CD1c-positive myeloid dendritic cell (primary cell): ENCODE measurements around the gene RANBP10.

Experiments
- DNase-seq: peaks from one replicate; pipeline ENCODE4 v3.0.0-alpha.2; 2016; ENCODE audit errors: extremely low spot score

Gene RANBP10

GRCh38 chr16:67746846-67747245 is 59.5 kb downstream of the RANBP10 start:
- no peak for DNase-seq

- DNase-seq, result no peak
Measured at GRCh38 chr16:67741118-67741517, 65.2 kb downstream of the RANBP10 start.

DNA sequence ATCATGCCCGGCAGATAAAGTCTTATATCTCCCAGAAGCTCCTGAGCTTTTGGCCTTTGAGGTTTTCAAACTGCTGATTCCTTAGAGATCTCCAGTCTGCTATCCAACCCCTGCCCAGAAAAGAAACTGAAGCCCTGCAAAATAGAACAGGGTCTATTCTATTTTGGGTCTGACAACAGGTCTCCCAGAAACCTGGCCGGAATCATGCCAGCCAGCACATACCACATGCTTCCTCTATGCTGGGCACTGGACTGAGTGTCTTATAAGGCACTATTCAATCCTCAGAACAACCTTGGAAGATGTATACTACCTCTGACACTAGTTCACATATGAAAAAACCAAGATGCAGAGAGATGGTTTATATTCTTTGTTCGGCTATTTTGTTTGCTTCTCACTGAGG is 66.0 kb downstream of the RANBP10 start:
- DNase-seq, result no peak

- DNase-seq, result no peak
Measured at GRCh38 chr16:67736858-67737257, 69.5 kb downstream of the RANBP10 start.

GRCh38 chr16:67734731-67735201 is 71.6 kb downstream of the RANBP10 start:
- DNase-seq, result no peak

GRCh38 chr16:67733734-67734470 is 72.5 kb downstream of the RANBP10 start:
- no peak for DNase-seq

DNA sequence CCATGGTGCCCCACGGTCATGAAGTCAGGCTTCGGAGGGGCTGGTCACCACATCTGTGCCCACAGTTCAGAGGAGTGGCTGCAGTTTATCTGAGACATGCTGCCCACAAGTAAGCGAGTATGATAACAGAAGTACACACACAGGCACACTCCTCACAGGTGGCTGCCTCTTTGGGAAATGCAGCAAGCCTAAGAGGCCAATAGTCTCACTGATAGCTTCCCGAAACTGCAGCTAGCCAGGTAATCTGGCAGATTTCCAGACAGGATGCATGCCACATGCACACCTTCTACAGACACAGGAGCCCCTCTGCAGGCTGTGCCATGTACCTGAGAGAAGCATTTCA is 74.6 kb downstream of the RANBP10 start:
- no peak for DNase-seq

GRCh38 chr16:67731071-67731752 is 75.1 kb downstream of the RANBP10 start:
- no peak for DNase-seq

- DNase-seq, result no peak
Measured at GRCh38 chr16:67730326-67730725, 76.0 kb downstream of the RANBP10 start.

GRCh38 chr16:67729636-67730248 is 76.6 kb downstream of the RANBP10 start:
- DNase-seq, result no peak

- no peak for DNase-seq
Measured at GRCh38 chr16:67727521-67728485, 78.6 kb downstream of the RANBP10 start.

DNA sequence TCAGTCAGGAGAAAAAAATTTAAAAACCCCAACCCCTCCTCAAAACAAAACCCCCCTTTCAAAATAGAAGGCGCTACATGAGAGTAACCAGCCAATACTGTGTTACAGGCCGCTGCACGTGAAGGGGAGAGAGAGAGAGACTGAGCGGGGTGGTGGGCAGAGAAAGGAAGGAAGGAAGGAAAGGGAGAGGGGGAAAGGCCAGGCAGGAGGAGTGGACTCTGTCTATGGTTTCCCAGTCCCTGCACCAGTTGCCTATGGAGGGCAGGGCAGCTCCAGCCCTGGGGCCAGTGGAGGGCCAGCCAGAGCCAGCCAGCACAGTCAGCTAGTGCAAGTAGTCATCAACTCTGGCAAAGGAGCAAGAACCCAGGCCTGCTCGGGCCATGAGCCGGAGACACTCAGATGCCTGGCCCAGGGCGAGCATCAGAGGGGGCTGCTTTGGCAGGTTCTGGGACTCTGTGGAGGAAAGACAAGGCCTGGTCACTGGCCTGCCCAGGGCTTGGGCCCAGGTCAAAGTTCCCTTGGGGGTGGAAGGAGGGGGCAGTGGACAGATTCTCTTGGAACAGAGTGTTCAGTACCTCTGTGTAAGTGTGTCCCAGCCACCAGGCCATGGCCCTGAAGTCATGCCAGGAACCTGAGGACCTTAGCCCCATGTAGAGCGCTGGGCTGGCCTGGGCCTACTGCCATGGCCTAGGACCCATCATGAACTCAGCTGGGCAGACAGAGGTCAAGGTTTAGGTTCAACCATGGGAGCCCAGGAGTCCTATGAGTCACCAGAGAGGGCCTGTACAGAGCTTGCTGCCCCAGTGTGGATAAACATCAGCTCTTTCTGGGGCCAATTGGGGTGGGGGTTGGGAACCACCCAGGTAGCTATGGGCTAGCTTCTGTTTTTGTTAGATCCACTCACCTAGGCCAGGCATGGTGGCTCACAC is 80.0 kb downstream of the RANBP10 start:
- DNase-seq, result no peak

DNA sequence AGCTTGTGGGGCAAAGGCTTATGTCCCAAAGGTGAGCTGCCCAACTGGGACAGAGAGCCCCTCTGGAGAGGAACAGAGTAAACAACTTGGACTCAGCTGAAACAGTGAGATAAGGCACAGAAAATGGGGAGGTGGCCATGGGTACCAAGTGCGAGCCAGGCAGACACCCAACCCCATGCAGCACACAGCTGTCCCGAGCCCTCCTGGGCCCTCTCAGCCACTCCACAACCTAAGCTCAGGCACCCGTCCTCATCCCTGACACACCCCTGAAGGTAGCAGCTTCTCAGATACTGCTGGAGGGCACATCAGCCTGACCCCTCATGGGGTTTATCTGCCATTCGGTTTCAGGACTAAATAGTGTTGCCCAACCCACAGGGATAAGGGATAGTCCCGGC is 82.5 kb downstream of the RANBP10 start:
- DNase-seq, result no peak

DNA sequence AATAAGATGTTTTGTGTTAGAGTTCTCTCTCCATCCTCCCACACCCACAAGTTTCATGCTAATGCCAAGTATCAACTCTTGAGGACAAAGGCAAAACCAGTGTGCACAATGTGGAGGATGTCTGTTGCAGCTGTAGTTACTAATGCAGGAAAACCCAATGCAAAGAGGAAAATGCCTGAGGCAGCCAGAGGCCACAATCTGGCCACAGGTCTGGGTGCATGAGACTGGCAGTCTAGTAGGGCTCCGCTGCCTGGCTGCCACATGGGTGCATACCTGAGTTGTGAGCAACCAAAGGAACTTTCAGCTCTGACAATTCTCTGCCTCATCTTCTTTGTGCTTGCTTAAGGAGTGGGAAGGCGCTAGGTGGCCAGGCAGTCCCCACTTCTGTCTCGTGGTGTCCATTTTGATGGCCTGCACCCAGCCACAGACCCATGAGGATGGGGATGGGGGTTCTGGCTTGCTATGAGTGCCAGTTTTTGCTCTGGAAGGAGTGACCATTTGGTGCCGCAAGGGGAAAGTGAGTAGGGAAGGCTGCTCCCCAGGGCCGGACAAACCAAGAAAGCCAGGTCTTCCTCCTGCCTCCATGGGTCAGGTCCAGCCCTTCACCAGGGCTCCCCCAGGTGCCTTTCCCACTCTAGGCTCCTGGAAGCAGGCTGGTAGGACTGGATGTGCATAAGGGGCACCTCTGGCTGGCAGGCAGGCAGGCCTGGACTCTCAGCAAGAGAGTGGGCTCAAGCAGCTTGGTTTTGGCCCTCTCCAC is 83.0 kb downstream of the RANBP10 start:
- DNase-seq, result no peak

- no peak for DNase-seq
Measured at GRCh38 chr16:67720236-67720635, 86.1 kb downstream of the RANBP10 start.

DNA sequence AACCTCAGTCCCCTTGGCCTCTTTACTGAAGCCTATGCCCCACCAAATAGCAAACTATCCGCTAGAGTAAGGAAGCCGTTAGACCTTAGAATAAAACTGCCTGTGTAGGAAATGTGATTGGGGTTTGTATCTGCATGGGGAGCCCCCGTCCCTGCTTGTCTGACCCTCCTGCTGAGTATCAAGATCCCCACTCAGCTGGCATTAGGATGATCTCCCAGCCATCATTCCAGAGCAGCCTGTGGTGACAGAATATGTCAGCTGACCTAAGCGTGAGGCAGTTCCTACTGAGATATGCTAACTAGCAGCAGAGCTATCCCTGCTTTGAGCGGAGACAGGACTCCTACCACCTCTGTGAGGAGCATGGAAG is 86.6 kb downstream of the RANBP10 start:
- peak; percentile 55 for DNase-seq

DNA sequence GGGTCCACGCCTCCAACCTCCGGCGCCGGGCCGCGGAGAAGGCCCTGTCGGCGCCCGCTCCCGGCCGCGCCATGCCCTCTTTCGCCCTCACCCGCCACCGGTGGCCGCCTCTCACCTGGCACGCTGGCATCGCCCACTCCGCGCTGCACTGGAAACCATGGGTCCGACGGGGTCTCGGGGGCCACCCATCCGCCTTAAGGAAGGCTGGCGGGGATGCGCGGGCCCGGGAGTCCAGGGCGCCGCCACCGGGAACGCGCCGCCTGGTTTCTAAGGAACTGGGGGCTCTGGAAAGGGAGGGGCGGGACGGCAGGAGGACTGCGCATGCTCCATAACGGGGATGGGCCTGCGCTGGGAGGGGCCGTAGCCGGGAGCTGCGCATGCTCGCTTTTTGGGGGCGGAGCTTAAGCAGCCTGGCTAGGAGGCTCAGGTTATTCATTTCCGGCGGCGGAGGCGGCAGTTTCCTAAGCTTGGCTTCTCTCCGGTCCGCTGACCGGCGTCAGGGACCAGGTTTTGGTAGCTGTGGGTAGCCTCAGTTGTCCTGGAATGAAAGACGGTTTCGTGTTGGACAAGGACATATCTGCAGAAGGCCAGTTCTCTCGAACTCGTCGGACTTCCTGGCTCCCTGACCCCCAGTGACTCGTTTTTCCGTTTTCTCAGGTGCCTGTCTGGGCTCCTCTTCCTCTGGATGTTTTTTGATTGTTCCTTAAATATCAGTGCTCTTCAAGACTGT is 87.1 kb downstream of the RANBP10 start, which contains the start of gene GFOD2:
TSS of gene GFOD2 (minus strand) at position 269 of the 730 bp plus-strand sequence. CDS start 33,601 bp downstream, outside the sequence.
- peak; percentile 99 for DNase-seq

GRCh38 chr16:67718668-67719047 is 87.7 kb downstream of the RANBP10 start:
- no peak for DNase-seq

GRCh38 chr16:67716097-67716496 is 90.3 kb downstream of the RANBP10 start:
- no peak for DNase-seq
